Measurements from ENCODE around the gene PABPN1L.

DNA sequence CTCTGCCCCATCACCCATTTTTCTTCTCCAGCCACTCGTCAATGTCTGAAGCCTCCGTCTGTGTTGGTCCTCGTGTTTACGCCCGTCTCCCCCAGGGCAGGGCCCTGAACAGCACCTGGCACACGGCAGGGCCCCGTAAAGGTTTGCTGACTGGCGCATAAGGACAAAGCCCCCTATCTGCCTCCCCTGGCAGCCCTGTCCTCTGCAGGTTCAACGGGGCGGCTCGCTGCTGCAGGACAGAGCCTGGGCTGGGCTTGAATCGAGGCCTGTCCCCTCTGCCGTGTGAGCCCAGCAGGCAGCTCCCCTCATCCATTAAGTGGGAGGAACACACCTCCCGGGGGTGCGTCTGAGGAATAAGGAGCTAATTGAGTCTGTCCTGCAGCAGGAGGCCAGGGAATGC, 46.1 kb upstream of the PABPN1L start:
- TF ChIP-seq, protein P1, sequence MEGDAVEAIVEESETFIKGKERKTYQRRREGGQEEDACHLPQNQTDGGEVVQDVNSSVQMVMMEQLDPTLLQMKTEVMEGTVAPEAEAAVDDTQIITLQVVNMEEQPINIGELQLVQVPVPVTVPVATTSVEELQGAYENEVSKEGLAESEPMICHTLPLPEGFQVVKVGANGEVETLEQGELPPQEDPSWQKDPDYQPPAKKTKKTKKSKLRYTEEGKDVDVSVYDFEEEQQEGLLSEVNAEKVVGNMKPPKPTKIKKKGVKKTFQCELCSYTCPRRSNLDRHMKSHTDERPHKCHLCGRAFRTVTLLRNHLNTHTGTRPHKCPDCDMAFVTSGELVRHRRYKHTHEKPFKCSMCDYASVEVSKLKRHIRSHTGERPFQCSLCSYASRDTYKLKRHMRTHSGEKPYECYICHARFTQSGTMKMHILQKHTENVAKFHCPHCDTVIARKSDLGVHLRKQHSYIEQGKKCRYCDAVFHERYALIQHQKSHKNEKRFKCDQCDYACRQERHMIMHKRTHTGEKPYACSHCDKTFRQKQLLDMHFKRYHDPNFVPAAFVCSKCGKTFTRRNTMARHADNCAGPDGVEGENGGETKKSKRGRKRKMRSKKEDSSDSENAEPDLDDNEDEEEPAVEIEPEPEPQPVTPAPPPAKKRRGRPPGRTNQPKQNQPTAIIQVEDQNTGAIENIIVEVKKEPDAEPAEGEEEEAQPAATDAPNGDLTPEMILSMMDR (conservative IDR thresholded peaks at IDR 0.05; ENCODE audit: low read depth in 2 of 2): no peak
- TF ChIP-seq EZH2phosphoT487 (IDR thresholded peaks at IDR 0.05; ENCODE audit: unreplicated experiment) (no peak), EZH2 (IDR thresholded peaks at IDR 0.05; ENCODE audit: low read depth, unreplicated experiment) (no peak), POLR2AphosphoS5 (IDR thresholded peaks at IDR 0.05; ENCODE audit: low read depth) (no peak), ZNF331 (CRISPR knock-in tag; IDR thresholded peaks at IDR 0.05; ENCODE audit: low read depth) (no peak), REST (IDR thresholded peaks at IDR 0.05; ENCODE audit: unreplicated experiment) (no peak), CREB1 (CRISPR knock-in tag; IDR thresholded peaks at IDR 0.05; ENCODE audit: low read depth) (no peak)

Measured in GM23338 (cell line).